HepG2 (cell line): ENCODE measurements around the gene ACTR3. TPM values are rescaled to one million over a fixed set of nuclear protein-coding genes. Genes with fewer than 3 reads are reported as not detected.

Experiments
- ATF2 ChIP-seq: sonication (generic); formaldehyde crosslinking; IDR thresholded peaks from 2 replicates; pipeline ENCODE4 v1.4.0; 2020; ENCODE audit warnings: missing genetic modification reagents
- CREB1 ChIP-seq, 2 experiments: fragments of 450-650 bp in 1 of 2; IDR thresholded peaks; 2 replicates each; pipeline ENCODE4 v1.6.1; 2016 to 2017; ENCODE audit warnings: control low read depth in 1 of 2, mild to moderate bottlenecking in 1 of 2, missing compliant biosample characterization in 1 of 2, missing genetic modification characterization in 1 of 2
- DRAP1 ChIP-seq: IDR thresholded peaks from 2 replicates; pipeline ENCODE4 v1.6.1; 2016; ENCODE audit warnings: missing genetic modification reagents, missing compliant biosample characterization
- FOXK1 ChIP-seq: sonication (generic); formaldehyde crosslinking; IDR thresholded peaks from 2 replicates; pipeline ENCODE4 v1.4.0; 2020; ENCODE audit warnings: low read depth, missing genetic modification reagents, borderline replicate concordance
- GMEB2 ChIP-seq: IDR thresholded peaks from 2 replicates; pipeline ENCODE4 v1.6.1; 2016; ENCODE audit warnings: missing biosample characterization, missing genetic modification reagents, low read depth
- NFIB ChIP-seq: sonication (generic); formaldehyde crosslinking; IDR thresholded peaks from 2 replicates; pipeline ENCODE4 v1.9.0; 2021; ENCODE audit warnings: missing genetic modification reagents, mild to moderate bottlenecking, borderline replicate concordance
- PAF1 ChIP-seq: IDR thresholded peaks from 2 replicates; pipeline ENCODE4 v1.6.1; 2016; ENCODE audit warnings: missing genetic modification reagents, missing compliant biosample characterization
- POGK ChIP-seq: sonication (generic); formaldehyde crosslinking; conservative IDR thresholded peaks from 2 replicates; pipeline ENCODE4 v1.8.0; 2022; ENCODE audit warnings: mild to moderate bottlenecking, moderate library complexity, missing genetic modification reagents
- PRDM4 ChIP-seq: sonication (generic); formaldehyde crosslinking; IDR thresholded peaks from 2 replicates; pipeline ENCODE4 v1.9.0; 2021; ENCODE audit warnings: missing genetic modification reagents, borderline replicate concordance
- SIX1 ChIP-seq: sonication (generic); formaldehyde crosslinking; IDR thresholded peaks from 2 replicates; pipeline ENCODE4 v1.4.0; 2020; ENCODE audit warnings: missing genetic modification reagents, borderline replicate concordance
- SUZ12 ChIP-seq: fragments of 150-350 bp; IDR thresholded peaks from 2 replicates; pipeline ENCODE4 v1.6.1; 2014; ENCODE audit warnings: low read depth, low read length
- ZEB1 ChIP-seq: IDR thresholded peaks from 2 replicates; pipeline ENCODE4 v1.6.1; 2012; ENCODE audit warnings: mild to moderate bottlenecking, low read depth, inconsistent platforms; ENCODE audit not compliant: insufficient replicate concordance
- ZNF501 ChIP-seq: sonication (generic); formaldehyde crosslinking; IDR thresholded peaks from 2 replicates; pipeline ENCODE4 v1.5.1; 2020; ENCODE audit warnings: mild to moderate bottlenecking, moderate library complexity, missing genetic modification reagents
- ZNF503 ChIP-seq: sonication (generic); formaldehyde crosslinking; IDR thresholded peaks from 2 replicates; pipeline ENCODE4 v1.4.0; 2020; ENCODE audit warnings: missing genetic modification reagents
- ZNF629 ChIP-seq: sonication (generic); formaldehyde crosslinking; conservative IDR thresholded peaks from 2 replicates; pipeline ENCODE4 v1.5.0; 2020; ENCODE audit warnings: missing genetic modification reagents
- ZNF678 ChIP-seq: sonication (generic); formaldehyde crosslinking; IDR thresholded peaks from 2 replicates; pipeline ENCODE4 v1.4.0; 2020; ENCODE audit warnings: mild to moderate bottlenecking, missing genetic modification reagents
- ZSCAN31 ChIP-seq: sonication (generic); formaldehyde crosslinking; IDR thresholded peaks from 2 replicates; pipeline ENCODE4 v1.5.0; 2020; ENCODE audit warnings: low read depth, mild to moderate bottlenecking, missing genetic modification reagents
- polyA plus RNA-seq, 8 experiments: library from polyadenylated mRNA; depleted of rRNA in 3 of 8; stranded (reverse) in 7 of 8; unstranded in 1 of 8; fragments of >200 nt; fragmentation: Illumina TruSeq in 4 of 8; extraction: Trizol in 4 of 8; gene quantifications; 2 replicates each; pipeline versions ENCODE4 v1.2.1 to v1.2.3, GENCODE V29; 2011 to 2016; ENCODE audit warnings: low read depth in 4 of 8, missing spikeins in 1 of 8, mixed read lengths in 1 of 8; ENCODE audit not compliant: insufficient read depth in 1 of 8
- total RNA-seq, 5 experiments: library from RNA; depleted of rRNA; stranded (reverse); fragments of >200 nt; fragmentation: Illumina TruSeq; extraction: Trizol; gene quantifications; 2 replicates each; pipeline ENCODE4 v1.2.3, GENCODE V29; 2016; ENCODE audit warnings: low read depth in 1 of 5

The ACTR3 gene
- total and polyA plus RNA-seq, 2 of the 13 experiments (the other 11 are each of a cell fraction or from before 2014, with no cell fraction given): 123 to 225 TPM

GRCh38 chr2:113985554-113986397 lies 95.9 kb downstream of the ACTR3 start (continued):
- TF ChIP-seq NFIB: no peak
- 0 out of 2 replicates have a peak, but pooled peaks have one; percentile 17 for TF ChIP-seq ZNF629 (CRISPR knock-in tag)
- no peak for TF ChIP-seq POGK
- TF ChIP-seq ZNF501 (CRISPR knock-in tag): no peak
- no peak for TF ChIP-seq PRDM4 (CRISPR knock-in tag)
- TF ChIP-seq PAF1 (CRISPR knock-in tag): no peak
- TF ChIP-seq ATF2 (CRISPR knock-in tag): no peak
- no peak for TF ChIP-seq CREB1 (IDR thresholded peaks at IDR 0.05)
- TF ChIP-seq CREB1 (CRISPR knock-in tag; IDR thresholded peaks at IDR 0.05): 0 out of 2 replicates have a peak, but pooled peaks have one; percentile 9
- TF ChIP-seq ZNF678 (CRISPR knock-in tag): no peak
- TF ChIP-seq SUZ12: no peak
- TF ChIP-seq ZEB1: peak; percentile 92
- TF ChIP-seq ZSCAN31 (CRISPR knock-in tag): no peak
- no peak for TF ChIP-seq SIX1 (CRISPR knock-in tag)
- no peak for TF ChIP-seq ZNF503 (CRISPR knock-in tag)
- TF ChIP-seq DRAP1 (CRISPR knock-in tag): no peak
- TF ChIP-seq GMEB2 (CRISPR knock-in tag): no peak
- 0 out of 2 replicates have a peak, but pooled peaks have one; percentile 25 for TF ChIP-seq FOXK1
